ENCODE data around the gene PARVG.

PARVG gene

DNA sequence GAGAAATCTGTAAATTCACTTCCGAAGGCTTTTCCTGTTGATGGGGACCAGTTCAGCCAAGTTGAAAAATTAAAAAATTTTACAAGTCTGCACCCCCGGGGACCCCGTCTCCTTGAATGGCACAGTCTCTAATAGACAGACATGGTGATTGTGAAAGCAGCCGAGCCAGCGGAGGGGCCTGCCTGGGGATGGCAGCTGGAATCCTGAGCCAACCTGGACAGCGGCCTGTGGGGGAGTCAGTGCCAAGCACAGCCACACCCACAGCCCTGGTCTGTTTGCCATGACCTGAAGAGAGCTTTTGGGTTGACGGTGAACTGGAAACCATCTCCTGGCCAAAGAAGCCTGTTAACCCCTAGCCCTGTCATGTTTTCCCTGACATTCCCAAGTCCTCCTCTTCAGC lies 64.7 kb downstream of the PARVG start:
- no peaks in the 10 kb centered on the region for H3K4me1 ChIP-seq (ENCODE audit: control insufficient read depth, insufficient read depth, low read length)
- no peaks in the 10 kb centered on the region for H3K36me3 ChIP-seq (ENCODE audit: control insufficient read depth, insufficient read depth, low read length)
- H3K27ac ChIP-seq (ENCODE audit: low read depth, low read length) = no peak overlapping the region
- no peaks in the 10 kb centered on the region for H3K27me3 ChIP-seq (ENCODE audit: control insufficient read depth, insufficient read depth, low read length)
- H3K9me3 ChIP-seq (ENCODE audit: control insufficient read depth, insufficient read depth, low read depth, low read length) = peaks cover 16% of the 10 kb centered on the region
- H3K9ac ChIP-seq (ENCODE audit: low read length) = no peak overlapping the region
- no peak overlapping the region for H3K4me3 ChIP-seq (ENCODE audit: low read depth, low read length)

DNA sequence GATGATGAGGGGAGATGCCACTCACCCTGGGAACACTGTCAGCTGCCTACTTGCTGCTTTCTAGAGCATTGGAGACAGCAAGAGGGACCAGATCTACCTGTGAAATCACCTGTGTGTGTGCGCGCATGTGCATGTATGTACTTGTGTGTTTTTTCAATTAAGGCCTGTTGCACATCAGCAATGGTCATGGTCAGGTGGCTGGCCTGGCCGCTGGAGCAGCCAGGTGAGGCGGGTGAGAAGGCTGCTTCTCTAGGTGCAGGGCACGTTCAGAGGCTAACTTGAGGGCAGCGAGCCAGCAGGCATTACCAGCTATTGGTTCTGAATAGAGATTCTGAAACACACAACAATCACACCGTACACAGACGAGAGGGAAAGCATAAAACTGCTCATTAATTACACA lies 65.1 kb downstream of the PARVG start:
- H3K9ac ChIP-seq (ENCODE audit: low read length) = no peak overlapping the region
- H3K4me1 ChIP-seq (ENCODE audit: control insufficient read depth, insufficient read depth, low read length) = no peaks in the 10 kb centered on the region
- H3K9me3 ChIP-seq (ENCODE audit: control insufficient read depth, insufficient read depth, low read depth, low read length) = peaks cover 20% of the 10 kb centered on the region
- no peak overlapping the region for H3K27ac ChIP-seq (ENCODE audit: low read depth, low read length)
- no peaks in the 10 kb centered on the region for H3K36me3 ChIP-seq (ENCODE audit: control insufficient read depth, insufficient read depth, low read length)
- H3K27me3 ChIP-seq (ENCODE audit: control insufficient read depth, insufficient read depth, low read length) = no peaks in the 10 kb centered on the region
- no peak overlapping the region for H3K4me3 ChIP-seq (ENCODE audit: low read depth, low read length)

DNA sequence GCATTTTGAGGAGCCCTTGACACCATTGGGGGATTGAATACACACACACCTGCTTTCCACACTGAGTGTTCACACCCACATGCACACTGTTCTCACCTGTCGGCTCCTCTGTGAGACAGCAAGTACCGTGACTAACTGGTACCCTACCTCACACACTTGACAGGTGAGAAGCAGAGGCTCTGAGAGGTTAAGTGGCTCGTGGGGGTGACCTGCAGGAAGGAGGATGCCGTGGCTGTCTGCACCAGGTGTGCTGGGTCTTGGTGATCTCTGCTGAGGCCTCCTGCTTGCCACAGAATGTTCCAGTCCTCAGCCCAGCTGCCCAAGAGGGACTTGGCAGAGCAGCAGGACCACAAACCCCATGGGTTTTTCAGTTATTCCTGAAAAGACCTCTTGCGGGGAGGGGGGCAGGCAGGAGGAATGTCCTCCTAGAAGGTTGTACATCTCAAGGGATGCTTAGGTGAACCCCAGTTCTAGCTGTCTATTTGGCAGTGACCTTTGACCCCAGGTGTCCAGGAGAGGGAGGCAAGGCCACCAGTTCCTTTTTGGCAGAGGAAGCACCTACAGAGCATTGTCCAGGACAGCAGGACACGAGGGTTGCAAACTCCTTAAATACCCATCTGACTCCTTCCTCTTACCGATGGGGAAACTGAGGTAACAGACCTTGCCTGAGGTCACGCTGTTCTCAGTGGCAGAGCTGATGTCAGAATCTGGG lies 66.0 kb downstream of the PARVG start:
- no peaks in the 10 kb centered on the region for H3K36me3 ChIP-seq (ENCODE audit: control insufficient read depth, insufficient read depth, low read length)
- no peak overlapping the region for H3K4me3 ChIP-seq (ENCODE audit: low read depth, low read length)
- H3K9me3 ChIP-seq (ENCODE audit: control insufficient read depth, insufficient read depth, low read depth, low read length) = peaks cover 22% of the 10 kb centered on the region
- no peaks in the 10 kb centered on the region for H3K27me3 ChIP-seq (ENCODE audit: control insufficient read depth, insufficient read depth, low read length)
- no peak overlapping the region for H3K27ac ChIP-seq (ENCODE audit: low read depth, low read length)
- H3K9ac ChIP-seq (ENCODE audit: low read length) = no peak overlapping the region
- no peaks in the 10 kb centered on the region for H3K4me1 ChIP-seq (ENCODE audit: control insufficient read depth, insufficient read depth, low read length)

DNA sequence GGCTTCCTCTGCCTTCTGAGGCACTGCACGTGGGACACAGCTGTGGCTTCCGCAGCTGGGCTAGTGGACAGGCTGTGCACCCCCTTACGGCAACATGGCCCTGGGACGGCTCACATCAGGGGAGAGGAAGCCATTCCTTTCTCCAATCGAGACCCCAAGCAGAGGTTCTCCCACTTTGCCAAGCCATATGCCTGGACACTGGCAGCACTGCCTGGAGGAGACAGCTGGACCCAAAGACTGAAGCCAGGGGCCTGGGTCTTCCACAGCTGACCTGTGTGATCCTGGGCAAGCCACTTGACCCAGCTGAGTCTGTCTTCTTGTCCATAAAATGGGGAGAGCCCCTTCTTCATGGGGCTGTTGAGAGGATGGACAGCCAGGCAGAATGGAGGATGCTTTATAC lies 66.6 kb downstream of the PARVG start:
- Histone ChIP-seq H3K27ac (ENCODE audit: low read depth, low read length) (no peak overlapping the region), H3K4me3 (ENCODE audit: low read depth, low read length) (no peak overlapping the region), H3K27me3 (ENCODE audit: control insufficient read depth, insufficient read depth, low read length) (no peaks in the 10 kb centered on the region), H3K4me1 (ENCODE audit: control insufficient read depth, insufficient read depth, low read length) (no peaks in the 10 kb centered on the region), H3K9me3 (ENCODE audit: control insufficient read depth, insufficient read depth, low read depth, low read length) (peaks cover 22% of the 10 kb centered on the region), H3K9ac (ENCODE audit: low read length) (no peak overlapping the region), H3K36me3 (ENCODE audit: control insufficient read depth, insufficient read depth, low read length) (no peaks in the 10 kb centered on the region)

DNA sequence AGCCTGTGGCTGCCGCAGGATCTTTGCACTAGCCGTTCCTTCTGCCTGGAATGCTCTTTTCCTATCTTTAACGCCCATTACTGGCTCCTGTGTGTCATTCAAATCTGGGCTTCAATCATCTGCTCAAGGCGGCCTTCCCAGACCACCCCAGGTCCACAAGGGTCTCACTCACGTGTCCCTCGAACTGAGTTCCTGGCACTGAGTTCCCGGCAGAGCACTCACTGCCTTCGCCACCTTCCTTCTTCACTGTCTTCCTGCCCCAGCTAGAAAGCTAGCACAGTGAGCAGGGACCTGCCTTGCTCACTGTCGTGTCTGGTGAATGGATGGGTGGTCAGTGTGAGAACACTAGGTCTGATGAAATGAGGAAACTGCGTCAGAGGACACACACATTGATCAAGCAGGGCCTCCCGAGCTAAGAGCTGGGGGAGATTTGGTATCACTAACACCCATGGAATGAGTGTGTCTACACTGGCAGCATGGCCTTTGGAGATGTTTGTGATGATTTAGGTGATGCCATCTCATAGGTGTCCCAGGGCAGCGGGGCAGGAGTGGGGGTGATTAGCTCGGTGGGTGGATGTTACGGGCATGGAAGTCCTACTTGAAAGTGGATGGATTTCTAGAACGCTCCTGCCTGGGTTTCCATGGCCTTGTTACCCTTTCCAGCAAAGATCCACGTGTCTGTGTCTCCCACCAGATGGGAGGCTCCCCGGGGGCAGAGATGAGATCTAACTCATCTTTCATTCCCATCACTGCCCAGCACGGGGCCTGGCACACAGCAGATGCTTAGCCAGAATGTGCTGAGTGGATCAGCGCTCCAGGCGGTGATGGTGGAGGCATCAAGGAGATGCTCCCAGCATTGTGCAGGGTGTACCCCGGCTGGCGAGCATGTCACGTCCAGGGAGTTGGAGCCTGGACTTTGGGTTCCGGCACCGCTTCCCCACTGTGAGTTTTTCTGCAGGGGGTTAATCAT lies 67.5 kb downstream of the PARVG start:
- no peaks in the 10 kb centered on the region for H3K36me3 ChIP-seq (ENCODE audit: control insufficient read depth, insufficient read depth, low read length)
- no peak overlapping the region for H3K27ac ChIP-seq (ENCODE audit: low read depth, low read length)

DNA sequence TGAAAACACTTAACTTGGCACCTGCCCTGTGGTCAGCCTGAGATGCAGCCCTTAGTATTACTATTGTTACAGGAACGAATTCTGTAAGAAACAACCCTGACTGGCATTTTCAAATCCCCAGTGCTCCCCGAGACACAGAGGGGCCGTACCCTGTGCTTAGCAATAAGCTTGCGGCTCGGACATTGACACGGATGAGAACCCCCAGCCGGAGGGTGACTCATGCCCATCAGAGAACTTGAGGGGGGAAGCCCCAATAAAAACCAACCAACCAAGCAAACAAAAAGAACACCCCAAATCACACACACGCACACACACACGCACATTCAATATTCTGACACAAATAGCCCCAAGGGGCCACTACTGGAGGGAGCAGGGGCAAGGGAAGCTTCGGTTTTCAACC lies 68.2 kb downstream of the PARVG start:
- Histone ChIP-seq H3K4me1 (ENCODE audit: control insufficient read depth, insufficient read depth, low read length) (no peaks in the 10 kb centered on the region), H3K9ac (ENCODE audit: low read length) (no peak overlapping the region), H3K9me3 (ENCODE audit: control insufficient read depth, insufficient read depth, low read depth, low read length) (peaks cover 22% of the 10 kb centered on the region), H3K4me3 (ENCODE audit: low read depth, low read length) (no peak overlapping the region), H3K27me3 (ENCODE audit: control insufficient read depth, insufficient read depth, low read length) (no peaks in the 10 kb centered on the region), H3K27ac (ENCODE audit: low read depth, low read length) (no peak overlapping the region), H3K36me3 (ENCODE audit: control insufficient read depth, insufficient read depth, low read length) (no peaks in the 10 kb centered on the region)

More for the DNA sequence above, 67.5 kb downstream of the PARVG start:
- H3K4me3 ChIP-seq (ENCODE audit: low read depth, low read length) = no peak overlapping the region
- H3K9ac ChIP-seq (ENCODE audit: low read length) = no peak overlapping the region
- no peaks in the 10 kb centered on the region for H3K27me3 ChIP-seq (ENCODE audit: control insufficient read depth, insufficient read depth, low read length)
- H3K9me3 ChIP-seq (ENCODE audit: control insufficient read depth, insufficient read depth, low read depth, low read length) = peaks cover 22% of the 10 kb centered on the region
- H3K4me1 ChIP-seq (ENCODE audit: control insufficient read depth, insufficient read depth, low read length) = no peaks in the 10 kb centered on the region

DNA sequence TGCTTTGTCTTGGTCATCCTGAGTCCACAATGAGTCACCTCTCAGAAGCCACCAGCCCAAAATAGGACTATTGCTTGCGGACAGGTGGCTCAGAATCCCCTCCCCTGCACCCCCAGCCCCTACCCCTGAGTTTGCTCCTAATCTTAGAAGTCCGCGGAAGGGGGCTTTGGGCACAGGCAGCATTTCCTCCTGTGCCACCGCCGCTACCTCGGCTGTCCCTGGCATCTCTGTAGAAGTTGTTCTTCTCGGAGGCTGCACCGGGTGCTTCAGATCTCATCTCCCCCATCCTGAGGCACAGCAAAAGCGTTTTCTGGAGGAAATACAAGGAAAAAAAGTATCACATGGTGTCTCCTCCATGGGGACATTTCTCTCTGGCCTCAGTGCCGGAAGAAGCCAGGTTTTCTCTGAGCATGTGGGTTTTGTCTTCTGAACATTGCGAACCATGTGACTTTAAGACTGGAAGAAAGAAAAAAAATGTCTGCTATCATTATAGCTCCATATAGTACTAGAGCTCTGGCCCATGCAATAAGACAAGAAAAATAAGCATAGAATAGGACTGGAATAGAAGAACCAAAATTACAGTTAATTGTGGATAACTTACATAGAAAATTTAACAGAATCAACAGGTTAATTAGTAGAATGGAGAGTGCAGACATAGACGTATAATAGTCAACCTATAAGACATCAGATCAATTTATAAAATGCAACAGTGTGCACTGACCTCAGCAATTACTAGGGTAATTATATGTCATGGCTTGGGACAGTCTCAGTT lies 68.8 kb downstream of the PARVG start:
- no peaks in the 10 kb centered on the region for H3K4me1 ChIP-seq (ENCODE audit: control insufficient read depth, insufficient read depth, low read length)
- H3K4me3 ChIP-seq (ENCODE audit: low read depth, low read length) = no peak overlapping the region
- H3K27me3 ChIP-seq (ENCODE audit: control insufficient read depth, insufficient read depth, low read length) = no peaks in the 10 kb centered on the region
- H3K9me3 ChIP-seq (ENCODE audit: control insufficient read depth, insufficient read depth, low read depth, low read length) = peaks cover 22% of the 10 kb centered on the region
- H3K9ac ChIP-seq (ENCODE audit: low read length) = no peak overlapping the region
- no peak overlapping the region for H3K27ac ChIP-seq (ENCODE audit: low read depth, low read length)
- H3K36me3 ChIP-seq (ENCODE audit: control insufficient read depth, insufficient read depth, low read length) = no peaks in the 10 kb centered on the region

DNA sequence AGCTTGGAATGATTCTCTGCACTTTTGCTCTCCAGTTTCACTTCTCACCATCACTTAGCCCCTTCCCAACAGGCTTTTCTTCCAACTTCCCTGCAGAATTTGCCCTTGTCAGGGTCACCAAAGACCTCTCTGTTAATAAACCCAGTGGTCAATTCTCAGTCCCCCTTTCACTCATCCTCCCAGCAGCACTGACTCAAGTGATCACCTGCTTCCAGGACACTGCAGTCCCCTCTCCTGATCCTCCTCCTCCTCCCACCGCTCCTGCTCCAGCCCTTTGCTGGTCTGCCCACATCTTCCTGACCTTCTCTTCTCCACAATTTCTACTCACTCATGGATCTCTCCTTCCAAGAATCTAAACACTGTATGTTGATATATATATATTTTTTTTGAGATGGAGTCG lies 74.1 kb downstream of the PARVG start:
- Histone ChIP-seq H3K4me3 (ENCODE audit: low read depth, low read length) (no peak overlapping the region), H3K9me3 (ENCODE audit: control insufficient read depth, insufficient read depth, low read depth, low read length) (peaks cover 16% of the 10 kb centered on the region), H3K27me3 (ENCODE audit: control insufficient read depth, insufficient read depth, low read length) (no peaks in the 10 kb centered on the region), H3K27ac (ENCODE audit: low read depth, low read length) (no peak overlapping the region), H3K4me1 (ENCODE audit: control insufficient read depth, insufficient read depth, low read length) (peaks cover 6% of the 10 kb centered on the region; the same call in 1 of the 2 replicates), H3K9ac (ENCODE audit: low read length) (no peak overlapping the region), H3K36me3 (ENCODE audit: control insufficient read depth, insufficient read depth, low read length) (no peaks in the 10 kb centered on the region)

DNA sequence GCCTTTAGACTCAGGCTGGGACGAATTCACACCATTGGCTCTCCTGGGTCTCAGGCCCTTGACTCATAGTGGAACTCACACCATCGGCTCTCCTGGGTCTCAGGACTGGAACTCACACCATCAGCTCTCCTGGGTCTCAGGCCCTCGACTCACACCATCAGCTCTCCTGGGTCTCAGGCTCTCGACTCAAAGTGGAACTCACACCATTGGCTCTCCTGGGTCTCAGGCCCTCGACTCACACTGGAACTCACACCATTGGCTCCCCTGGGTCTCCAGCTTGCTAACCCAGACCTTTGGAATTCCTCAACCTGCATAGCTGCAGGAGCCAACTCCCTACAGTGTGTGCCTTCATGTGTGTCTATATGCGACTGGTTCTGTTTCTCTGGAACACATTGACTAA lies 75.4 kb downstream of the PARVG start:
- peaks cover 4% of the 10 kb centered on the region; the same call in 1 of the 2 replicates for H3K9me3 ChIP-seq (ENCODE audit: control insufficient read depth, insufficient read depth, low read depth, low read length)
- H3K27ac ChIP-seq (ENCODE audit: low read depth, low read length) = no peak overlapping the region
- no peaks in the 10 kb centered on the region for H3K36me3 ChIP-seq (ENCODE audit: control insufficient read depth, insufficient read depth, low read length)

DNA sequence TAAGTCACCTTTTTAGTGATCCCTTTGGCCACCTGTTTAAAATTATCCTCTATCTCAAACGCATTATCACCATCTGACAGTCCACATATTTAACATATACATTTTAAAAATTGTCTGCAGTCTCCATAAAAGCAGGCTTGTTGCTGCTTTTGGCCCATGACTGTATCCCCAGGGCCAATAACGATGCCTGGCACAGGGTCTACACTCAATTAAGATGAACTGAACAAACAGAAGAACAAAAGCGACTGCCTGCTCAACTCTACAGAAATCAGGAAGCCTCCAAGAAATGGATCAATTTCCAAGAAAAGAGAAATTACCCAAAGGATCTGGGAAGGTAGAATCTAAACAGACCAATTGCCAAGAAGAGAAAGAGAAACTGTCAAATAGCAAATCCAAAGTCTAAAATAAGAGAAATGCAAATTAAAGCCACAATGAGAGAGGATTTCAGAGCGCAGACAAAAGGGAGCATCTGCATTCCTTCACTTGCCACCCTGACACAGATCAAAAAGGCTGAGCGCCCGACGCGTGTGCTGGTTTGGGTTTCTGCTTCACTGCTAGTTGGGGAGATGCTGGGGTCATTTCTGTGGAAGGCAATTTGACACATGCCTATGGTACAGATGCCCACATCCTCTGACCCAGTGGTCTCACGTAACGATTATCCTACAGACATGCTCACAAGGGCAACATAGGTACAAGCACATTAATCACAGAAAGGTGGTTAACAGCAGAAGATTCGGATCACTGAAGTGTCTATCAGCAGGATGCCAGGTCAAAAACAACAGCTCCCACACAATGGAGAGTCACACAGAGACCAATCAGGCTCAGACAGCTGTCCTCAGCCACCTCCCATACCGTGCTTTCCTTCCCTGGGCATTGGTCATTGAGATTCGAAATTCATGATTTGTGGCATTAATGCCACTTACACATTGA lies 76.1 kb downstream of the PARVG start:
- peaks cover 4% of the 10 kb centered on the region; the same call in 1 of the 2 replicates for H3K9me3 ChIP-seq (ENCODE audit: control insufficient read depth, insufficient read depth, low read depth, low read length)
- no peak overlapping the region for H3K27ac ChIP-seq (ENCODE audit: low read depth, low read length)
- no peak overlapping the region for H3K4me3 ChIP-seq (ENCODE audit: low read depth, low read length)
- no peak overlapping the region for H3K9ac ChIP-seq (ENCODE audit: low read length)
- H3K27me3 ChIP-seq (ENCODE audit: control insufficient read depth, insufficient read depth, low read length) = no peaks in the 10 kb centered on the region
- H3K36me3 ChIP-seq (ENCODE audit: control insufficient read depth, insufficient read depth, low read length) = no peaks in the 10 kb centered on the region
- H3K4me1 ChIP-seq (ENCODE audit: control insufficient read depth, insufficient read depth, low read length) = peaks cover 6% of the 10 kb centered on the region; the same call in 1 of the 2 replicates

More for the DNA sequence above, 75.4 kb downstream of the PARVG start:
- Histone ChIP-seq H3K9ac (ENCODE audit: low read length) (no peak overlapping the region), H3K27me3 (ENCODE audit: control insufficient read depth, insufficient read depth, low read length) (no peaks in the 10 kb centered on the region), H3K4me1 (ENCODE audit: control insufficient read depth, insufficient read depth, low read length) (peaks cover 6% of the 10 kb centered on the region; the same call in 1 of the 2 replicates), H3K4me3 (ENCODE audit: low read depth, low read length) (no peak overlapping the region)
